ENCODE measurements around the gene WFIKKN2. TPM values are rescaled to one million over a fixed set of nuclear protein-coding genes. Genes with fewer than 3 reads are reported as not detected.

Gene WFIKKN2
- total RNA-seq (2014; rRNA removed; shearing (Covaris generic)): 0.13 TPM in 1 of 2 replicates, not detected in the other

DNA sequence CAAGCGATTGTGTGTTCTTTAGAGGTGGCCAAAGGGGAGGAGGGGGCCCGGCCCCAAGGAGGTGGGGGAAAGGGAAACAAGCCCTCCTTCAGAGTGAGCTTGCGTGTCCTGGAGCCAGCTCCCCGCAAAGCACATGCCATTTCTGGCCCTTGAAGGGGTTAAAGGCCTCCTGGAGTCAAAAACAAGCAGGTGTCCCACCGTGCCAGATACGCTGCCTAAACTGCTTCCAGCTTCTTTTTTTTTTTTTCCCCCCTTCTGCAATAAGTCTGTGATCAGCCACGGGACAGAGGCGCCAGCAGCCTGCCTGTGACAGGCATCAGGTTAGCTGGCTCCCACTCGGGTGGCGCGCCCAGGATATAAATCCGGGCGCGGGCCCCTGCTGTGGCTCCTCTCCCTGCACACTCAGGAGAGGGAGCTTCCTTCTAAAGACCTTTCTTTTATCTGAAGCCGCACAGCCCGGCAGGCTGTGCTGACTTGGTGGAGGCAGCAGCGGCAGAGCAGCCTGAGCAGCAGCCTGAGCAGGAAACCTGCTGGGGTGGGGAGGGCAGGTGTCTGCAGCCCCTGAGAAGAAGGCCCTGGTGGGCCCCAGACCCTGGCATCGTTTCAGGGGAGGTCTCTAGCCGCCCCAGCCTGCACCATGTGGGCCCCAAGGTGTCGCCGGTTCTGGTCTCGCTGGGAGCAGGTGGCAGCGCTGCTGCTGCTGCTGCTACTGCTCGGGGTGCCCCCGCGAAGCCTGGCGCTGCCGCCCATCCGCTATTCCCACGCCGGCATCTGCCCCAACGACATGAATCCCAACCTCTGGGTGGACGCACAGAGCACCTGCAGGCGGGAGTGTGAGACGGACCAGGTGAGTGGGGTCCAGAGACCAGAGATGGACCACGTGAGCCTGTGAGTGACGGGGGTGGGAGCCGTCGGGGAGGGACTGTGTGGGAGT lies at the start of gene WFIKKN2:
WFIKKN2 (plus strand) TSS at position 286 of the 934 bp plus-strand sequence; CDS start at position 638, 352 bp downstream.
- DNase-seq: no peak
- Histone ChIP-seq H3K27ac (no peak within 1 kb of the TSS), H3K4me1 (peaks cover 8% of the 10 kb centered on the region; the same call in 1 of the 2 replicates), H3K4me3 (peak within 1 kb of the TSS; percentile 51), H3K36me3 (no peaks in the 10 kb centered on the region), H3K27me3 (0 out of 2 replicates have a peak, but pooled peaks cover 11% of the 10 kb centered on the region), H3K9me3 (replicated peaks) (no peaks in the 10 kb centered on the region)

- H3K9me3 ChIP-seq (replicated peaks): no peaks in the 10 kb centered on the region
- no peak for DNase-seq
- H3K36me3 ChIP-seq: no peaks in the 10 kb centered on the region
- no peak overlapping the region for H3K4me3 ChIP-seq
- peaks cover 6% of the 10 kb centered on the region for H3K4me1 ChIP-seq
- no peak overlapping the region for H3K27ac ChIP-seq
- no peaks in the 10 kb centered on the region for H3K27me3 ChIP-seq
These were observed 49.3 kb upstream of the WFIKKN2 start for GRCh38 chr17:50785946-50786570.

DNA sequence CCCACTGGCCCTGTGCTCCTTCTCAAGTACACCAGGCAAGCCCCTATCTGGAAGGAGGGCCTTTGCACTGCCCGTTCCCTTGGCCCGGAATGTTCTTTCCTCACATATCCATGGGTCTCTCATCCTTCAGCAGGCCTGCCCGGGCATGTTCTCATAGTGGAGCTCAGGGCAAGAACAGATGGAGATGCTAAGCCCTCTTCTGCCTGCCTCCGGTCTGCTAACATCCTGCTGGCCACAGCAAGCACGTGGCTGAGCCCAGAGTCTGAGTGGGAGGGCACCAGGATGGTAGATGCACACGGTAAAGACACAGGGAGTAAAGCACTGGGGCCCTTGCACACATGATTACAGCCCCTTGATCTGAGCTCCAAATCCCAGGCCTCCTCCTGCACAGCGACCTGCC lies 48.3 kb upstream of the WFIKKN2 start:
- Histone ChIP-seq H3K27me3 (no peaks in the 10 kb centered on the region), H3K9me3 (replicated peaks) (no peaks in the 10 kb centered on the region), H3K4me1 (peaks cover 6% of the 10 kb centered on the region), H3K4me3 (no peak overlapping the region), H3K27ac (no peak overlapping the region), H3K36me3 (no peaks in the 10 kb centered on the region)
- peak; percentile 65 to 72 for DNase-seq

DNA sequence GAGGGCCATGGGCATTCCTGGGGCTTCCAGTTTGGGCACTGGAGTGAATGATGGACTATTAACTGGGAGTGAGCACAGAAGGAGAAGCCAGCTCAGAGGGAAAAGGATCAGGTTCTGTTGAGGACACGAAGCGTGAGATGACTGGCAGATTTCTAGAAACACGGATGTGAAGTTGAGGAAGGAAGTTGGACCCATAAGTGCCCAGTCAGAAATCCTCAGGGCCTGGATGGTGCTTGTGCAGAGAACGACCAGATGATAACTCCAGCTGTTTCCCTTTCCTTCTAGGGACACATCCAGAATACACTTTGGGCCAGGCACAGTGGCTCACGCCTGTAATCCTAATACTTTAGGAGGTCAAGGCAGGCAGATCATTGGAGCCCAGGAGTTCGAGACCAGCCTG lies 44.8 kb upstream of the WFIKKN2 start:
- H3K4me3 ChIP-seq: no peak overlapping the region
- no peaks in the 10 kb centered on the region for H3K9me3 ChIP-seq (replicated peaks)
- DNase-seq: no peak
- H3K4me1 ChIP-seq: peaks cover 6% of the 10 kb centered on the region
- no peaks in the 10 kb centered on the region for H3K36me3 ChIP-seq
- H3K27ac ChIP-seq: no peak overlapping the region
- no peaks in the 10 kb centered on the region for H3K27me3 ChIP-seq

DNA sequence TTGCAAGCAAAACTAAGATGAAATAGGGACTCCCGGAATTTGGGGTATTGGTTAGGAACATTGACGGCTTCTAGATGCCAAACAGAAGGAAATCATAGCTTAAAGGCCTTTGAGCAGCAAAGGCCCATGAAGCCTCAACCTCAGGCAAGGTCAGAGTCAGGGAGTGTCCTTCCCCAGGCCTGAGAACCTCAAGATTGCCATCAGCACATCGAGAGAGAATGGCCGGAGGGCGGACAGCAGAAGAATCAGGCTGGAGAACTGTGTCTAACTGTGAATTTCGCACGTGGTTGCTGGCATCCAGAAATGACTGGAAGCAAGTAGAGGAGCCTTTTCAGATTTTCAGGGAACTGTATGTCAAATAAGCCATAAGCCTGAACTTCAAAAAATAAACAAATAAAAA lies 43.3 kb upstream of the WFIKKN2 start:
- Histone ChIP-seq H3K4me3 (no peak overlapping the region), H3K4me1 (no peaks in the 10 kb centered on the region), H3K9me3 (replicated peaks) (no peaks in the 10 kb centered on the region), H3K27ac (no peak overlapping the region), H3K36me3 (no peaks in the 10 kb centered on the region), H3K27me3 (no peaks in the 10 kb centered on the region)
- DNase-seq: no peak

GRCh38 chr17:50793007-50793406 lies 42.4 kb upstream of the WFIKKN2 start:
- Histone ChIP-seq H3K36me3 (no peaks in the 10 kb centered on the region), H3K4me1 (no peaks in the 10 kb centered on the region), H3K27me3 (no peaks in the 10 kb centered on the region), H3K4me3 (no peak overlapping the region), H3K27ac (no peak overlapping the region), H3K9me3 (replicated peaks) (no peaks in the 10 kb centered on the region)
- DNase-seq: no peak

DNA sequence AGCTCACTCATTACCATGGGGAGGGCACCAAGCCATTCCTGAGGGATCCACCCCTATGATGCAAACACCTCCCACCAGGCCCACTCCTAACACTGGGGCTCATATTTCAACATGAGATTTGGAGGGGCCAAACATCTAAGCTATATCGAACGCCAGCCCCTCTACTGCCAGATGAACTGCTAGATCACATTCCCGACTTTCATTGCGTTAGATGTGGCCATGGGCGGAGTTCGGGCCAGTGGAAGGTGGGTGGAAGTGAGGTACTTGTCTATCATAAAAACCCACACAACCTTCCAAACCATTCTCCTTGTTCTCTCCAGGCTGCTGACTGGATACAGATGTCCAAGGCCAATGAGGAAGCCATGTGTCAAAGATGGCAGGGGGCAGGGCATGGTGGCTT lies 41.0 kb upstream of the WFIKKN2 start:
- H3K4me3 ChIP-seq: no peak overlapping the region
- H3K36me3 ChIP-seq: no peaks in the 10 kb centered on the region
- H3K9me3 ChIP-seq (replicated peaks): no peaks in the 10 kb centered on the region
- no peaks in the 10 kb centered on the region for H3K4me1 ChIP-seq
- no peaks in the 10 kb centered on the region for H3K27me3 ChIP-seq
- DNase-seq: no peak
- H3K27ac ChIP-seq: no peak overlapping the region

GRCh38 chr17:50797135-50797810 lies 38.1 kb upstream of the WFIKKN2 start:
- H3K27ac ChIP-seq: no peak overlapping the region
- H3K4me1 ChIP-seq: no peaks in the 10 kb centered on the region
- peak in 1 of 2 experiments; percentile 16 for DNase-seq
- H3K4me3 ChIP-seq: no peak overlapping the region
- H3K36me3 ChIP-seq: no peaks in the 10 kb centered on the region
- H3K27me3 ChIP-seq: no peaks in the 10 kb centered on the region
- no peaks in the 10 kb centered on the region for H3K9me3 ChIP-seq (replicated peaks)

DNA sequence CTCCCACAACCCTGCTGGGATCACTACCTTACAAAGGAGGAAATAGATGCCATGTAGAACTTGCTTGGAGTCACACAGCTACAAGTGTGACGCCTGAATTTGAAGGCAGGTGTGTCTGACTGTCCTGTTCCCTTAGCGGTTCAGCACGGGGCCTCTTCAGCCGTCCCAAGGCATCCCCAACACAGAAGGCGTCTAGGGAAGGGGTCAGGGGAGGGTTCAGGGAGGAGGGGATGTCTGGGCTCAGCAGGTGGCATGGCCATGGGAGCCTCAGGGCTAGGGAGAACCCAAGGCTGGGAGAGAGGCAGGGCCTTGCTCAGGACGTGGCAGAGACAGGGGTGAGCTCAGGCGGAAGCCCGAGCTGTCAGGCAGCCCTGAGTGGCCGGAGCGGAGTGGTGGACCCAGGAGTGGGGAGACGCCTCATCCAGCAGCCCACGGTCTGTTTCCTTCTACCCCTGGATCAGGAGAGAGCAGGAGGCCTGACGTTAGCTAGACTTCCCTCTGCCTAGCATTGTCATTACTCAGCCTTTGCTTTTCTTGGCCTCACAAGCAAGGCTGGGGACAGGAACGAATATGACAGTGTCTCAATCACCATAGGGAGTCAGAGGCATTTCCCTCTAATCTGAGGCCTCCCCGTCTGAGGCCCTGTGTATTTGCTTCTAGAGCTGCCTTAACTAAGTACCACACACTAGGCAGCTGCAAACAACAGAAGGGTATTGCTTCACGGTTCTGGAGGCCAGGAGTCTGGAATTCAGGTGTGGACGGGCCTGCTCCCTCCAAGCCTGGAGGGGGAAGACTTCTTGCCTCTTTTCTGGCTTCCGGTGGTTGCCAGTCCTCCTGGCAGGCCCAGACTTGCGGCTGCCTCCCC lies 36.7 kb upstream of the WFIKKN2 start:
- Histone ChIP-seq H3K27me3 (no peaks in the 10 kb centered on the region), H3K27ac (no peak overlapping the region), H3K4me3 (no peak overlapping the region), H3K4me1 (no peaks in the 10 kb centered on the region), H3K9me3 (replicated peaks) (no peaks in the 10 kb centered on the region), H3K36me3 (no peaks in the 10 kb centered on the region)
- no peak for DNase-seq

DNA sequence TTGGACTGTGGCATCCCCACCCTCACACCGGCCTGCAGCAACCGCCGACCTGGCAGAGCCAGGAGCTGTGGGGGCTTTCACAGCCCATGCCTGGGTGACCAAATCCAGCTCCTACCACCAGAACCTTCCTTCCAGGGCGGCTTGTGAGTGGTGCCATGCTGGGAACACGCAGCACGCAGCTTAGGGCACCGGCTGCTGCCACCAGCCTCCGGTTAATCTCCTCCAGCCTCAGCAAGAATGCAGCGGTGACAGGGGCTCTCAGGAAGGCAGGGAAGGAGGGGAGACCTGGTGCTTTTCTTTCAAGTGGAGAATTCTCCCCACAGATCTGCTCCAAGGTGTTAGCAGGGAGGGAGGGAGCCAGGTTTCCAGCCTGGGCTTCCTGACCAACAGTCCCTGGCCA lies 35.8 kb upstream of the WFIKKN2 start:
- H3K27ac ChIP-seq: no peak overlapping the region
- H3K4me3 ChIP-seq: no peak overlapping the region
- no peaks in the 10 kb centered on the region for H3K27me3 ChIP-seq
- H3K4me1 ChIP-seq: no peaks in the 10 kb centered on the region
- H3K36me3 ChIP-seq: no peaks in the 10 kb centered on the region
- no peak for DNase-seq
- no peaks in the 10 kb centered on the region for H3K9me3 ChIP-seq (replicated peaks)

DNA sequence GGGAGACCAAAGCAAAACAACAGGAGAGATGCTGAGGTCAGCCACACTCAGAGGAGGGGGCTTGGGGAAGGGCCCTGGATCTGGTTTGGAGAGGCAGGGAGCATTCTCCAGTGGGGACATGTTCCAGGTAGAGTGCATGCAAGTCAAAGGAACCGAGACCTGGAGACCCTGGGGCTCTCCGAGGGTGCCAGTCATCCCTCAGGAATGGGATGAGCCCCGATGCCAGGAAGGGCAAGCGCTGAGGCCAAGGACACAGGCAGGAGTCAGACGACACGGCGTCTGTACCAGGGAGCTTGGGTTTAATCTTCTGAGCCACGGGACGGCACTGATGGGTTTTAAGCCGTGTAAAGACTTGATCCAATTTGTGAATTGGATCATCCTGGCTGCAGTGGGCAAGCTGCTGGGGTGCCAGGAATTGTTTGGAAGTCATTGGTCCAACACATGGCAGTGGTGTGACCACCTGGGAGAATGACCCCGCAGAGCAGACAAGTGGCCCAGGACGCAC lies 35.1 kb upstream of the WFIKKN2 start:
- Histone ChIP-seq H3K4me3 (no peak overlapping the region), H3K27me3 (no peaks in the 10 kb centered on the region), H3K36me3 (no peaks in the 10 kb centered on the region), H3K27ac (no peak overlapping the region), H3K4me1 (no peaks in the 10 kb centered on the region), H3K9me3 (replicated peaks) (no peaks in the 10 kb centered on the region)
- DNase-seq: no peak

GRCh38 chr17:50802609-50803571 lies 32.5 kb upstream of the WFIKKN2 start:
- no peaks in the 10 kb centered on the region for H3K36me3 ChIP-seq
- DNase-seq: no peak

GRCh38 chr17:50803676-50804075 lies 31.7 kb upstream of the WFIKKN2 start:
- H3K36me3 ChIP-seq: no peaks in the 10 kb centered on the region
- no peaks in the 10 kb centered on the region for H3K9me3 ChIP-seq (replicated peaks)
- no peak for DNase-seq
- no peaks in the 10 kb centered on the region for H3K4me1 ChIP-seq
- H3K4me3 ChIP-seq: no peak overlapping the region
- no peaks in the 10 kb centered on the region for H3K27me3 ChIP-seq
- H3K27ac ChIP-seq: no peak overlapping the region

More at GRCh38 chr17:50802609-50803571, 32.5 kb upstream of the WFIKKN2 start:
- no peaks in the 10 kb centered on the region for H3K4me1 ChIP-seq
- no peak overlapping the region for H3K4me3 ChIP-seq
- H3K27ac ChIP-seq: no peak overlapping the region
- H3K27me3 ChIP-seq: no peaks in the 10 kb centered on the region
- H3K9me3 ChIP-seq (replicated peaks): no peaks in the 10 kb centered on the region
